ENCODE results near the gene OLFML1. TPM values are rescaled to one million over a fixed set of nuclear protein-coding genes. Genes with fewer than 3 reads are reported as not detected.
"Not testable (repeated sequence)": the region's sequence is repeated elsewhere in the genome, so short reads cannot be mapped to it uniquely, and the experiment has no call there.

Gene OLFML1
- total and polyA plus RNA-seq, 10 donors: 2.6 to 23.8 (median 9.2) TPM

- peaks cover 20 to 68% (median 41%) of the 10 kb centered on the region in 6 donors for H3K4me1 ChIP-seq
- TF ChIP-seq POLR2AphosphoS5 (IDR thresholded peaks at IDR 0.05): no peak
- TF ChIP-seq CTCF (IDR thresholded peaks at IDR 0.05 in 8 of 11, conservative IDR thresholded peaks at IDR 0.05 in 3 of 11): no peak
- no peak for DNase-seq
- WGBS, 5 donors: 2 to 5% (median 4%) methylated on average over 12 to 31 of the region's 31 CpGs
- H3K27me3 ChIP-seq (replicated peaks in 1 of 7): peaks cover 0 to 13% (median 9%) of the 10 kb centered on the region in 7 donors
- intact Hi-C loops (cut with DNase I; ENCODE audit: low total_unique reads): no loop called here
- H3K27ac ChIP-seq: peak overlapping the region; percentile 83 to 94 (median 92)
- H3K4me3 ChIP-seq: peak overlapping the region; percentile 58 to 87 (median 76)
- no peaks in the 10 kb centered on the region for H3K9me3 ChIP-seq
- H3K36me3 ChIP-seq: no peaks in the 10 kb centered on the region
Observed at GRCh38 chr11:7514099-7514591, 28.8 kb downstream of the OLFML1 start.

GRCh38 chr11:7515447-7515886 is 30.2 kb downstream of the OLFML1 start:
- peaks cover 22 to 76% (median 48%) of the 10 kb centered on the region in 6 donors for H3K4me1 ChIP-seq
- 90 to 94% (median 93%) methylated on average over 1 of the region's 1 CpG for WGBS, 5 donors
- no peak for DNase-seq
- no peaks in the 10 kb centered on the region for H3K9me3 ChIP-seq
- peaks cover 0 to 13% (median 9%) of the 10 kb centered on the region in 7 donors for H3K27me3 ChIP-seq (replicated peaks in 1 of 7)
- H3K4me3 ChIP-seq: peak overlapping the region in 2 of 8 donors; percentile 70 to 87
- TF ChIP-seq POLR2A (IDR thresholded peaks at IDR 0.05) (no peak), POLR2AphosphoS5 (IDR thresholded peaks at IDR 0.05) (no peak), CTCF (IDR thresholded peaks at IDR 0.05 in 8 of 11, conservative IDR thresholded peaks at IDR 0.05 in 3 of 11) (no peak)
- no peaks in the 10 kb centered on the region for H3K36me3 ChIP-seq
- peak overlapping the region in 2 of 8 donors; percentile 25 to 94 for H3K27ac ChIP-seq
- intact Hi-C loops (cut with DNase I; ENCODE audit: low total_unique reads): no loop called here

GRCh38 chr11:7516475-7516874 is 31.2 kb downstream of the OLFML1 start:
- DNase-seq: no peak
- intact Hi-C loops (cut with DNase I; ENCODE audit: low total_unique reads): no loop called here
- TF ChIP-seq CTCF (IDR thresholded peaks at IDR 0.05 in 8 of 11, conservative IDR thresholded peaks at IDR 0.05 in 3 of 11) (no peak), POLR2A (IDR thresholded peaks at IDR 0.05) (no peak), POLR2AphosphoS5 (IDR thresholded peaks at IDR 0.05) (no peak)
- 68 to 81% (median 71%) methylated on average over 12 of the region's 12 CpGs for WGBS, 5 donors
- Histone ChIP-seq H3K4me1 (peaks cover 22 to 76% (median 53%) of the 10 kb centered on the region in 6 donors), H3K9me3 (no peaks in the 10 kb centered on the region), H3K27ac (peak overlapping the region in 3 of 8 donors; percentile 21 to 33 (median 25)), H3K27me3 (replicated peaks in 1 of 7) (peaks cover 0 to 13% (median 9%) of the 10 kb centered on the region in 7 donors), H3K36me3 (no peaks in the 10 kb centered on the region), H3K4me3 (no peak overlapping the region)

GRCh38 chr11:7517743-7518142 is 32.4 kb downstream of the OLFML1 start:
- Histone ChIP-seq H3K27me3 (replicated peaks in 1 of 7) (peaks cover 0 to 13% (median 11%) of the 10 kb centered on the region in 7 donors), H3K4me1 (peaks cover 10 to 76% (median 53%) of the 10 kb centered on the region in 6 donors)
- H3K4me3 ChIP-seq; intact Hi-C loops (cut with DNase I; ENCODE audit: low total_unique reads); H3K27ac ChIP-seq; H3K9me3 ChIP-seq; DNase-seq; H3K36me3 ChIP-seq: not testable (repeated sequence)
- 91 to 96% (median 95%) methylated on average over 13 of the region's 13 CpGs for WGBS, 5 donors
